HG03095 (cell line): ENCODE results near the gene PTDSS2.
"Not testable (repeated sequence)": the region's sequence is repeated elsewhere in the genome, so short reads cannot be mapped to it uniquely, and the experiment has no call there.

Experiments used
- ATAC-seq: cut with Tn5 transposase; IDR thresholded peaks from one replicate; pipeline ENCODE4 v1.9.1; 2021; ENCODE audit warnings: moderate library complexity; ENCODE audit not compliant: unreplicated experiment

Gene PTDSS2

GRCh38 chr11:503179-503981, 53.3 kb downstream of the PTDSS2 start:
- no peak for ATAC-seq

GRCh38 chr11:504053-504993, 54.2 kb downstream of the PTDSS2 start:
- ATAC-seq: no peak

- ATAC-seq: no peak
Measured at GRCh38 chr11:504994-505344, 54.9 kb downstream of the PTDSS2 start.

GRCh38 chr11:506238-506994, 56.3 kb downstream of the PTDSS2 start:
- peak; percentile 56 for ATAC-seq

- ATAC-seq: peak; percentile 34
Measured at GRCh38 chr11:506995-507726, 57.1 kb downstream of the PTDSS2 start, which contains the start of gene RNH1. RNH1 (minus strand) TSS chr11:507242; CDS start chr11:502162, 5,080 bp downstream.

- no peak for ATAC-seq
Measured at GRCh38 chr11:507727-508515, 57.8 kb downstream of the PTDSS2 start.

GRCh38 chr11:508956-509355, 58.9 kb downstream of the PTDSS2 start:
- no peak for ATAC-seq

GRCh38 chr11:512761-513595, 62.9 kb downstream of the PTDSS2 start:
- ATAC-seq: no peak

GRCh38 chr11:514606-515005, 64.5 kb downstream of the PTDSS2 start:
- no peak for ATAC-seq

- ATAC-seq: no peak
Measured at GRCh38 chr11:515131-515530, 65.1 kb downstream of the PTDSS2 start.

- ATAC-seq: no peak
Measured at GRCh38 chr11:516400-516799, 66.3 kb downstream of the PTDSS2 start.

- ATAC-seq: not testable (repeated sequence)
Measured at GRCh38 chr11:516918-517685, 67.0 kb downstream of the PTDSS2 start.

GRCh38 chr11:518463-519202, 68.6 kb downstream of the PTDSS2 start:
- ATAC-seq: peak; percentile 74

- ATAC-seq: no peak
Measured at GRCh38 chr11:520428-521176, 70.5 kb downstream of the PTDSS2 start.

GRCh38 chr11:521177-521688, 71.2 kb downstream of the PTDSS2 start:
- ATAC-seq: no peak

GRCh38 chr11:526192-526591, 76.1 kb downstream of the PTDSS2 start:
- ATAC-seq: no peak
